Activated T-cell treated with anti-CD3 and anti-CD28 coated beads for 24 hours (primary cell): ENCODE results near the gene LRFN2.

ENCODE experiments used
- DNase-seq: peaks from one replicate; pipeline ENCODE4 v3.0.0-alpha.2; 2020; ENCODE audit warnings: low read depth

LRFN2 gene

GRCh38 chr6:40378071-40378724 lies 209.0 kb downstream of the LRFN2 start:
- DNase-seq: no peak

GRCh38 chr6:40377173-40377806 lies 209.9 kb downstream of the LRFN2 start:
- DNase-seq: no peak

- no peak for DNase-seq
These were observed 211.0 kb downstream of the LRFN2 start for GRCh38 chr6:40376113-40376650.

DNA sequence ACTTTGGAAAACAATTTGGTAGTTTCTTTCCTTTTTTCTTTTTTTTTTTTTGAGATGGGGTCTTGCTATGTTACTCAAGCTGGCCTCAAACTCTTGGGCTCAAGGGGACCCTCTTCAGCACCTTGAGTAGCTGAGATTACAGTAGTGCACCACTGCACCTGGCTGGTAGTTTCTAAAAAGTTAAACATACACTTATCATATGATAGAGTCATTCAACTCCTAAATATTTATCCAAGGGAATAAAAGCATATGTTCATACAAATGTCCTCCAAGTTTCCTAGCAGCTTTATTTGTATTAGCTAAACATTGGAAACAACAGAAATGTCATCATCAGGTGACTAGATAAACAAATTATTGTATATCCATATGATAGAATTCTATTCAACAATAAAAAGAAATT lies 213.9 kb downstream of the LRFN2 start:
- DNase-seq: no peak

DNA sequence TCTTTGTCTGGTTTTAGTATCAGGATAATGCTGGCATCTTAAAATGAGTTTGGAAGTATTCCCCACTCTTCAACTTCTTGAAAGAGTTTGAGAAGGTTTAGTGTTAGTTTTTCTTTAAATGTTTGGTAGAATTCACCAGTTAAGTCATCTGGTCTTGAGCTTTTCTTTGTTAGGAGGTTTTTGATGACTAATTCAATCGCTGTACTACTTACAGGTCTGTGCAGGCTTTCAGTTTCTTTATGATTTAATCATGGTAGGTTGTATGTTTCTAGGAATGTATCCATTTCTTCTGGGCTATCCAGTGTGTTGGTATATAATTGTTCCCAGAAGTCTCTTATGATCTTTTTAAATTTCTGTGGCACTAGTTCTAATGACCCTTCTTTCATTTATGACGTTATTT lies 215.5 kb downstream of the LRFN2 start:
- no peak for DNase-seq

GRCh38 chr6:40371095-40371494 lies 216.1 kb downstream of the LRFN2 start:
- DNase-seq: no peak

- no peak for DNase-seq
These were observed 217.3 kb downstream of the LRFN2 start for GRCh38 chr6:40369891-40370290.

DNA sequence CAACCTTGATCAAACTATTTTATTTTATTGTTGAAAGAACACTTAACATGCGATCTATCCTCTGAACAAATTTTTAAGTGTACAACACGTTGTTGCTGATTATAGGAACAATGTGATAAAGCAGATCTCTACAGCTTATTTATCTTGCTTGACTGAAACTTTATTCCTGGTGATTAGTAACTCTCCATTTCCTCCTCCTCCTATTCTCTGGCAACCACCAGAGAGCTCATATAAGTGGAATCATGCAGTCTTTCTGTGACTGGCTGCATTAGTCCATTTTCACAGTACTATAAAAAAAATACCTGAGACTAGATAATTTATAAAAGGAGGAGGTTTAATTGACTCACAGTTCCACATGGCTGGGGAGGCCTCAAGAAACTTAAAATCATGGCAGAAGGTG lies 218.1 kb downstream of the LRFN2 start:
- no peak for DNase-seq

- no peak for DNase-seq
These were observed 224.3 kb downstream of the LRFN2 start for GRCh38 chr6:40362859-40363258.

GRCh38 chr6:40359808-40360207 lies 227.4 kb downstream of the LRFN2 start:
- no peak for DNase-seq

DNA sequence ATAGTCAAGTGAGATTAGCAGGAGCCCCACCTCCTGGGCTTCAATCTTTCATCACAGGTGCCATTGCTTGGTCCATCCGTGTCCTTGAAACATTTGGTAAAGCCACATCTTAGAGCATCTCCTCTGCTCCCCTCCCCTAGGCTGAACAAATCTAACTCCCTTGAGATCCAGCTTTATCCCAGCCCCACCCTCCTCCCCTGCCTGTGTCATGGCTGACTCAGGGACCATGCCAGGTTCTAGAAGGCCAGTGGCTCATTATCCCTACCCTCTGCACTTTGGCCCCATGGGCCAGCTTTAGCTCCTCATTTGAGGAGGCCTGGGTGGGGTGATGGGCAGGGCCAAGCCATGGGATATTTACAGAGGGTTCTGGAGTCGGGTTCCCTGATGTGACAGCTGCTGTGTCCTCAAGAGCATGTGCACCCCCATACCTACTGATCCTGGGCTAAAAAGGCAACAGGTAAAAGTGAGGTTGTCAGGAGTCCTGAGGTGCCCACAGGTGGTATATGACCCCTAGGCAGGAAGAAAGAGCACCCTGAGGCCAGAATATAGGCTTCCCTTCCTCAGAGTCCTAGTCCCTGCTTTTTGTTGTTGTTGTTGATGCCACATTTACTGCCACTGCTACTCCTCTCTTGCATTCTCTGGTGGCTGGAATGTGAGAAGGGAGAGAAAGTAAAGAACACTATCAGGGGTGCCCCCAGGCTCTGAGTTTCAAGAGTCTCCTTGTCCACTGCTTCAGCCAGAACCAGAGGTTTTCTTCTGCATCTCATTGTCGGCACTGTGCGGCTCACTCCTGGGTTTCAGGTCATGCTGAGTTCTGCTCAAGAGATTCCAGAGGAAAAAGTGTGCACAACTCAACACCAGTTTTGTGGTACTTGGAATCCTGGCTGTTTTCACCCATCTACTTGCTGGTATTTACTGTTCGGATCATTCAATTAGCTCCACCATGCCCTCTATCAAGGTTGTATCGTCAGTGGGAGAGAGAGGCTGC lies 228.4 kb downstream of the LRFN2 start:
- DNase-seq: no peak

DNA sequence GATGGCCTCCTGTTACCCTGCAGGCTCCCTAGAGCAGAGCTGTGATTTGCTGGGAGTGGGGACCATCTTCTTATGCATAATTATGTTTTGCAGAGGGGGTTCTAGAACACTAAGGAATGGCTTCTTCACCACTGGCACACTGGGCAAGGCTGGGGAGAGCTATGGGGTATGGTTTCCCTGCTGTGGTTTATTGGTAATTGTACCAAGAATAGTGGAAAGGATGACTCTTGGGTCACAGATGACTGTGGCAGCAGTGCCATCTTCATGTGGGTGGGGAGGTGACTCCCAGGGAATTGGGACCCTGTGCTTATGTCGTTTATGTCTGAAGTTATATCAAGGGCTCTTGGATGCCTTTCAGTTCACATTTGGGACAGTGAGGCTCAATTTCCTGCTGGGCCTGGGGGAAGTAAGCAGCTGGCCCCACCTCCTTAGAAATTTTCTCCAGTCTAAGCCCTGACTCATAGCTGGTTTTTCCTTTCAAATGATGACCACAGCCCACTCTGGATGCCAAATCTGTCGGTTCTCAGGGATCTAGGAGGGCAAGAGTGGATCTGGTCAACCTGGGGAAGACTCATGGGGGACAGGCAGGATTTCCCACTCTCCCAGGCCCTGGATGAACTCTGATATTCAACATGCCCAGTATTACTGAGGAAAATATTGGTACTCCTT lies 230.8 kb downstream of the LRFN2 start:
- DNase-seq: no peak

DNA sequence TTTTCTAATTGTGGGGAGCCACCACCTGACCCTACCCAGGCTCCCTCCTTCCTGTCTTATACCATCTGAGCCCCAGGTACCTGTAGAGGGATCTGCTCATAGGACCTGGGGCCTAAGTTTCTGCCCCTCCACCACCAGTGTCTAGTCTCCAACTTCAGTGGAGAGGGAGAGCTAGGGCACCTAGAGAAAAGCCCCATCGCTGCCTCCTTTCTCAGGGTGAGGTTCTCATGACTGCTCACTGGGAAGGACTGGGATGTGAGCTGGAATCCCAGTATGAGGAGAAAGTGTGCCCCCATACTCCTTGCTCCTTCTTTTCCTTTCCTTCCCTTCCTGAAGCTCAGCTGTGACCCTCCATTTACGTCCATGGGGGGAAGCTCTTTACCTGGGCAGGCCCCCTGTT lies 231.6 kb downstream of the LRFN2 start:
- DNase-seq: no peak

GRCh38 chr6:40355066-40355465 lies 232.1 kb downstream of the LRFN2 start:
- no peak for DNase-seq

DNA sequence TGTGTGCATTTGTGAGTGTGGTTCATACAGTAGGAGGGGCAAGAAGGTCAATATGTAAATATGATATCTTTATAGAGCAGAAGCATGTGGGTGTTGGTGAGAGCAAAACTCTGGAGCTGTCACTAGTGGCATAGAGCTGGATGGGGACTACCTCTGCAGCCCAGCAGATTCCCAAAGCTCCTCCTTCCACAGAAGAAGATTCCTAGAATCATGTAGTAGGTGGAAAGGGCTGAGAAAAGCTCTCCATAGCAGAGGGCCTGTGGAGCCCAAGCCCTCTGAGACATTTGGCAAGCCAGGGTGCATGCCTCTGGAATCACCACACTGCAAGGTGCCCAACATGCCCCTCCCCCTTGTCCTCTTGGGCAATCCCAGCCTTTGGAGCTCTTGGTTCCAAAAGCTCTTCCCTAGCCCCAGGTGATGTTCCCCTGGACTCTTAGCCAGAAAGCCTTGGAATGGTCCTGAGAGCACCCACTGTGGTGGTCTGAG lies 233.2 kb downstream of the LRFN2 start:
- no peak for DNase-seq

GRCh38 chr6:40353197-40353966 lies 233.8 kb downstream of the LRFN2 start:
- DNase-seq: no peak

DNA sequence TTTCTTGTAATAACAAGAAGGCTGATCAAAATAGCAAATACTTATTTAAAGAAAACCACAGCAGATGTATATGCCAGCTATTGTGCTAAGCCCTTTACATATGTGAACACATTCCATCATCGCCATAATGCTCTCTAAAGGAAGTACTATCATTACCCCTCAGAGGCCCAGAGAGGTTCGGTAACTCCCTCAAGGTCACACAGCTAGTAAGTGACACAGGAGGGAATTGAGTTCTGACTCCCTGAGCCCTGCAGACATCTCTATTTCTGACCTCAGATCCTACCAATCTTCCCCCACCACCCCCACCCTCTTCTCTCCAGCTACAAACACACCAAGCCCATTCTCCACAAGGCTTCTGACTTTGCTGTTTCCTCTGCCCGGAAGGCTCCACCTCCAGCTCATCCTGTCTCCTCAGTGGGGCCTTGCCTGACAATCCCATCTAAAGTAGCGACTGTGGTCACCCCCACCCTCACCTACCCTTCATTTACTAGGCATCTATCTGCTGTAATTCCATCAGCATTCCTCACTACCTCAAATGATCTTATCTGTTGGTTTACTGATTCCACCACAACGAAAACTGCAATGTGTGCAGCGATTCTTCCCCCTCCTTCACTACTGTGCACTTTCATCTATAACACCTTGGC lies 234.5 kb downstream of the LRFN2 start:
- DNase-seq: no peak

DNA sequence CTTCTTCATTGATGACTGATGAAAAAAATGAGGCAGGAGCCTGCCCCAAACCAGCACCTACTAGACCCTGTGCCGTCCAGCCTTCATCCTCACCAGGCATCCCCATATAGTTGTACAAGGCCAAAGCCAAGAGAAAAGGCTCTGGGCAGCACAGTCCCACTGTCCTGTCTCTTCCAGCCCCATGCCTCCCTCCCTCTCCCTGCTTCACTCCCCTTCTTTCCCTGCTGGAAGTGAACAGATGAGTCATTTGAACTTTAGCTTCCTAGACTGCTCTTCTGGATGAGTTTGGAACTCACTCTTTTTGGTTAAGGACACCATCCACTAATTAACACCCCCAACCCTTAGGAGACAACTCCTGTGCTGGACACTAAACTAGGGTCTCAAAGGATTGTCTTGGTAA lies 235.2 kb downstream of the LRFN2 start:
- no peak for DNase-seq

DNA sequence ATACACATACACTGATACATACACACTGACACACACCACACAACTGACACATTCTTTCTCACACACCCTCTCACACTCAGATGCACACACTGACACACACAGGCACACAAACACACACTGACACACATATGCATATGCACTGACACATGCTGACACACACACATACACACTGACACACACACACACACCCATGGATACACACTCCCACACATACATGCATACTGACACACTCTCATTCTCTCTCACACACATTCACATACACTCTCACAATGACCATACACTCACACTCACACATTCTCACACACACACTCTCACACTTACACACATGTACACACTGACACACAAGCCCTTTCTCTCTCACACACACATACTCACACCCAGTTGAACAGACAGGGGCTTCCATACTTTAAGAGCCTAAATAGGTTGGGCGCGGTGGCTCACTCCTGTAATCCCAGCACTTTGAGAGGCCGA lies 236.4 kb downstream of the LRFN2 start:
- no peak for DNase-seq
